ENCODE results near the gene CDC14C. TPM values are rescaled to one million over a fixed set of nuclear protein-coding genes. Genes with fewer than 3 reads are reported as not detected.

CDC14C gene
- total and polyA plus RNA-seq, 2 of the 4 experiments (the other 2 are of a cell fraction), result under 0.01 TPM; not detected in 1

- Histone ChIP-seq H3K27me3 (ENCODE audit: control insufficient read depth, insufficient read depth, low read length) (no peaks in the 10 kb centered on the region), H2AK5ac (ENCODE audit: low read depth, low read length) (no peak overlapping the region), H2BK120ac (ENCODE audit: low read depth, low read length) (no peak overlapping the region), H3K4me3 (ENCODE audit: insufficient read depth, low read depth, low read length) (no peak overlapping the region), H4K91ac (ENCODE audit: insufficient read depth, low read depth, low read length) (no peak overlapping the region), H2BK5ac (ENCODE audit: low read depth, low read length, poor library complexity, severe bottlenecking) (no peak overlapping the region), H3K23ac (ENCODE audit: low read depth, low read length) (no peak overlapping the region), H3K4ac (ENCODE audit: low read depth, low read length) (no peak overlapping the region), H3K18ac (ENCODE audit: low read depth, low read length) (no peak overlapping the region), H4K20me1 (ENCODE audit: insufficient read depth, low read length) (no peaks in the 10 kb centered on the region), H3K14ac (replicated peaks; ENCODE audit: low read depth, low read length) (no peak overlapping the region), H3K56ac (ENCODE audit: extremely low read depth, insufficient read depth, low read length) (no peak overlapping the region), H3K36me3 (ENCODE audit: control insufficient read depth, insufficient read depth, low read length) (no peaks in the 10 kb centered on the region), H3K27ac (ENCODE audit: insufficient read depth, low read length) (no peak overlapping the region), H2AFZ (replicated peaks; ENCODE audit: low read length, poor library complexity) (no peak overlapping the region), H3K9ac (ENCODE audit: low read depth, low read length) (no peak overlapping the region), H3K9me1 (ENCODE audit: insufficient read depth, low read length) (no peaks in the 10 kb centered on the region), H4K5ac (ENCODE audit: low read depth, low read length) (no peak overlapping the region), H3K79me1 (ENCODE audit: low read depth in 1 of 2, low read length in 2 of 2) (no peaks in the 10 kb centered on the region), H2AK9ac (replicated peaks; ENCODE audit: low read depth, low read length, poor library complexity) (no peak overlapping the region), H3K4me1 (ENCODE audit: control insufficient read depth, insufficient read depth, low read length) (no peaks in the 10 kb centered on the region), H3K9me3 (ENCODE audit: control insufficient read depth, insufficient read depth, low read length) (no peaks in the 10 kb centered on the region), H3K4me2 (ENCODE audit: low read depth, low read length) (no peak overlapping the region), H2BK20ac (ENCODE audit: low read depth, low read length) (no peak overlapping the region), H2BK15ac (ENCODE audit: low read depth, low read length) (no peak overlapping the region), H4K8ac (ENCODE audit: low read depth in 2 of 2, low read length in 2 of 2) (no peak overlapping the region)
- WGBS, 2 experiments (ENCODE audit: extremely low coverage in 2 of 2, insufficient read length in 1 of 2), result 40% methylated on average over 2 of the region's 3 CpGs; no CpG with 5 or more reads in 1 of the 2 experiments
- DNase-seq, result no peak
- TF ChIP-seq RAD21 (IDR thresholded peaks at IDR 0.05; ENCODE audit: low read length) (no peak), USF2 (IDR thresholded peaks at IDR 0.05; ENCODE audit: low read depth, low read length) (no peak), MAFK (IDR thresholded peaks at IDR 0.05; ENCODE audit: low read depth, low read length) (no peak), RCOR1 (IDR thresholded peaks at IDR 0.05; ENCODE audit: insufficient replicate concordance, low read length) (no peak), FOS (IDR thresholded peaks at IDR 0.05; ENCODE audit: low read depth, low read length) (no peak), ELK1 (IDR thresholded peaks at IDR 0.05; ENCODE audit: borderline replicate concordance, low read depth, low read length) (no peak), CEBPB (IDR thresholded peaks at IDR 0.05; ENCODE audit: low read depth, low read length) (no peak), SMC3 (IDR thresholded peaks at IDR 0.05; ENCODE audit: low read depth, low read length) (no peak), NFE2L2 (IDR thresholded peaks at IDR 0.05; ENCODE audit: low read depth, low read length) (no peak), RFX5 (IDR thresholded peaks at IDR 0.05; ENCODE audit: low read depth, low read length) (no peak), POLR2A (IDR thresholded peaks at IDR 0.05; ENCODE audit: low read depth, low read length) (no peak), BHLHE40 (IDR thresholded peaks at IDR 0.05; ENCODE audit: low read depth, low read length) (no peak), CHD1 (IDR thresholded peaks at IDR 0.05; ENCODE audit: low read depth, low read length) (no peak), MXI1 (IDR thresholded peaks at IDR 0.05; ENCODE audit: borderline replicate concordance, low read depth, low read length) (no peak)
- ChIA-PET POLR2A (ENCODE audit: unreplicated experiment) (no interaction called here), CTCF (no interaction called here)
- no peak for ATAC-seq (ENCODE audit: low read depth)
- in situ Hi-C loops (cut with MboI; ENCODE audit: low sequenced_read_pairs) (no loop called here), dilution Hi-C loops (cut with HindIII; ENCODE audit: low sequenced_read_pairs, unreplicated experiment) (no loop called here), intact Hi-C loops (cut with micrococcal nuclease) (no loop called here)
- BruUV-seq (replicated peaks), result no TSS peak
Measured at GRCh38 chr7:48943279-48943990, 19.1 kb downstream of the CDC14C start.

Measured in IMR-90 (cell line).